ENCODE results near the gene SOX1.

Gene SOX1

DNA sequence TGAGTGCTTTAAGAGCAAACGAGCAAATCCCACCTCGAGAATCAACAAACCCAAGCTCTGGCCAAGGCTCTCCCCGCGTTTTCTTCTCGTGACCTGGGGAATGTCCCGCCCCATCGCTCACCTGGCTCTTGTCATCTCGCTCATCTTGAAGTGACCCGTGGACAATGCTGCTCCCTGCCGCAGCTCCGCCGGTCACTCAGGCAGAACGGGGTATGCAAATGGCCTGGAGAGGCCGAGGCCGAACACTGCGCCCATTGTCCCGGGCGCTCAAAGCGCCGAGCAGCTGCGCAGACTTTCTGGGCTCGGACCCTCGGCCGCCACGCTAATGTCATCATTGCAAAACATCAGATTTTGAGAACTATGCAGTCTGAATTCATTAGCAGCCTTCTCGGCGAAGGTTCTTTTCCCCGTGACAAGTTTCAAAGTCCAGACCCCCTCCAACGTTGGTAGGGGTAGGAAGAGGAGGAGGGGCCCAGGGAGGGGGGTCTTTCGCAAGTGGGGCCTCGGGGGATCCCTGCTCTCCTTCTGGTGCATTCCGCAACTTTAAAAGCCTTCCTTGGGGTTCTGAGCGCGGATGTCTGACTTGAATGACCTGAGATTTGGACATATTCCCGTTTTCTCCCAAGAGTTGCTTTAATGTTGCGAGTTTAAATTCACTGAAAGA lies 39.7 kb downstream of the SOX1 start:
- DNase-seq (ENCODE audit: low read depth in 2 of 2): no peak

DNA sequence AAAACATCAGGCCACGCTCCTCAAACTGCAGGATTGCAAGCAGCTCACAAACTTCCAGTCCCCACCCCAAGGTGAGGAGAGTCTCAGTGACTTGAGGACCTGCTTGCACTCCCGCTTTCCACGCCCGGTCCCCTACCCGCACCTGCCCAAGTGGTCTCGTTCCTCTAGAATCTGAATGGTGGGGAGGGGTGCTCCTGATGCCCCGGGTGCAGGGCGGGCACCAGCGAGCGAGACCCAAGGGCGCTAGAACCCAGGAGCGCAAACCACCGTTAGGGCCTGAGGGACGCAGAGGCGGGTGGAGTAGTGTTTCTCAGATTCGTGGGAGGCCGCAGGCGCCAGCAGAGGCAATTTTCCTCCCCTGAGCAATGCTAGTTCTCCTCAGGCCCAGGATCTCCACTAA lies 40.3 kb downstream of the SOX1 start:
- no peak for DNase-seq (ENCODE audit: low read depth in 2 of 2)

DNA sequence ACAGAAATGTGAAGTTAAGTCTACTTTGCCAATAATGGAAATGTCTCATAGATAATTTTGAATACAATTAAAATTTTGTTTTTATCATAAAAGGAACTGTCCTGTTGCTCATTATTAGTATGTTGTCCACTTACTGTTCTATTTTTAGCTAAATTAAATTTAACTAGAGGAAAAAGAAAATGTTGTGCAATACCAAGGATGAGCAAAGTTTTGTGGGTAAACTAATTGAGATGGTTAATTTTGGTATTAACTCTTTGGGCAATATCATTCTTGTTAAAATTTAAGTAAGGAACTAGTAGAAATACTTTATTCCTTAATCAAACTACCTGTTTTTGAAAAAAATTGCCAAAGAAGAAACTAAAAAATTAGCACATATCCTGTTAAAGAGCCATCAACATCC lies 43.5 kb downstream of the SOX1 start:
- DNase-seq (ENCODE audit: low read depth in 2 of 2): no peak

DNA sequence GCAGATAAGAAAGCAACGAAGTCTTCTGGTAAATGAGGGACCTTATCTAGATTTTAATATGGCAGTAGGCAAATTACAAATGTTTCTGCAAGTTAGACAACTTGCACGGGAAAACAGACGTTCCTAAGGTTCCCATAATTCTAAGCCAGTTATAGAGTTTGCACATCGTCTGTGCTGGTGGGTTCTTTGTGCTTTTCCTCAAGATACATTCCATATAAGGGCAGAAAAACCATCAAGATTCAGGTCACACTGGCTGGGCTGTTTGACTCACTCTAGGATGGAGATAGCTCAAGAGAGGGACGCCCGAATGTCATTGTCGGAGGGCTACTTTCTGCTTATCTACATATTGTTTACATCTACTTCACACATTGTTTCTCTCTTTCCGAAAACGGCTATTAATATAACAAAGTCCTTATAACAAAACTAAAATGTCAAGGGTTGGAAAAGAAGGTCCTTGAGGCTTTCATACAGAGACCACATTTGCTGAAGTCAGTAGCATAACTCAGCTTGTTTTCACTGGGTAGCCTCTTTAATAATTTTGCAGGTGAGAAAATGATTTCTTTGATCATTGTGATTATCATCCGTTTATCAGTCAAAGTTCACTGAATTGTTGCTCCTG lies 44.4 kb downstream of the SOX1 start:
- DNase-seq (ENCODE audit: low read depth in 2 of 2): no peak

DNA sequence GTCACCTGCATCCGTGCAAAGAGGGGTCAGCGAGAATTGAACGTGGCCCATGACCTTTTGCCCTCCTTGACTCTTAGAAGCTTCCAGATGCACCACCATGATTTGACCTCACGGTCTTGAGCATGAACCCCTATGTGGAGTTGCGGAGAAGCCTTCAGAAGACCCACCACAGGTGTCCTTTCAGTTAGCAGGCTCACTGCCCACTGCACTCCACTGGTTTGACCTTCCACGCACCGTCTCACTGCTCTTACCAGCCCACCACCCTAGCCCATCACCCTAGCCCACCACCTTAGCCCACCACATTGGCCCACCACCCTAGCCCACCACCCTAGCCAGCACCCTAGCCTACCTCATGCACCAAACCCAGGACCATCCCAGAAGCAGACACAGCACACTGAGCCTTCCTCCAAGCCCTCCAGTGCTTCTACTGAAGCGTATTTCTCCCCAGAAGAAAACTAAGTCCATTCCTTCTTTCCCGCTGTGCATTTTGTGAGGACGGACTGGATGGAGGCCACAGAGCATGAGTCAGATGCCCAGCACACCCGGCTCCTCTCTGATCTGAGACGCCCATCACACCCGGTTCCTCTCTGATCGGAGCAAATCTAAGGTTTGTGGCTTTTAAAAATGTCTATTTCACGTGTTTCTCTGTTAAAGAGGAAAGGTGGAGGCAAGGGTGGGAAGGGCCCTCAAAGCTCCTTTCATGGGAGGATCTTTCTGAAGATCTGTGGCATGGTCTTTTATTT lies 45.8 kb downstream of the SOX1 start:
- no peak for DNase-seq (ENCODE audit: low read depth in 2 of 2)

DNA sequence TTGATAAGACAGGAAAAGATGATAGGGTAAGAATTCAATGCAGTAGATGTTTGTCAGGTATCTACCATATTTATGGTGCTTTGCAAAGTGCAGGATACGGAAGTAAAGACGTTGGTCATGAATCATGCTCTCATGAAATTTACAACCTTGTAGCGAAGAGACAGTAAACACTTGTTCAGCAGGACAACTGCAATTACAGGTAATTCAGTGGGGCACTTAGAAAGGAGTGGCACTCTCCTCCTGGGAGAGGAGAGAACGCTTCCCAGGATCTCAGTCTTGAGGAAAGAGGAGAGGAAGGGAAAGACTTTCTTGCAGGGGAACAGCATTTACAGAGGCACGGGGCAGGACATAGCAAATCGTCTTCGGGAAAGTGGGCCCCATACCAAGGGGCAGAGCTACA lies 46.4 kb downstream of the SOX1 start:
- DNase-seq (ENCODE audit: low read depth in 2 of 2): no peak

DNA sequence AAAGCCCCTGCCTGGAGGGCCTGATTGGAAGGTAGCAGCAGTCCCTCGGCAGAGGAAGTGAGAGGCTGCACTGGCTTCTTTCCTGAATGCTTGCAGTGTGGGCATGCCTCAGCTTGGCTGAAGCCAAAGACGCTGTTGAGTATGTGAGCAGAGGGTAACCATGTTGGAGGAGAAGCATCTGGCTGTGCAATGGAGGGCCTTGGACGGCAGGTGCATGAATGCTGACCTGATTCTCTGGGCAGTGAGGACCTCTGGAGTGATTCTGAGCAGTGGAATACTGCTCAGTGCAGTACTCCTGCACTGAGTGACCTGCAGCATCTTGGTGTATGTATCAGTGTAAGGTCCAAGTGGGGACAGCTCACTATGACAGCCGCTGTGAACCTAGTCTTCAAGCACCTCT lies 46.9 kb downstream of the SOX1 start:
- no peak for DNase-seq (ENCODE audit: low read depth in 2 of 2)

DNA sequence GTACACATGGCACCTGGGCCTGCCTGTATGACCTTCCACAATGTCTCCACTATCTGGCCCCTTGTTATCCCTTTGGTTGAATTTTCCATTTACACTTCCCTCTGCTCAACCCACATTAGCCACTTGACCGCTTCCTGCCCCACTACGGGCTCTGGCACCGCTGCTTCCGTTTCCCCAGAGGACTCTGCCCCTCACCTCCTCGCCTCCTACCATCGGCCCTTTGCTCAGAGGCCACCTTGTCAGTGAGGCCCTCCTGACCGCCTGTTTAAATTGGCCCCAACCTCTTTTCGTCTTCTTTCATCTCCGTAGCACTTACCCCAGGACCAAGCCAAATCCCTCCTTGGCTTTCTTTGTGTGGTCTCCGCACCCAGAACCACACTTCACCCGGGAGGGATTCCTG lies 47.4 kb downstream of the SOX1 start:
- no peak for DNase-seq (ENCODE audit: low read depth in 2 of 2)

DNA sequence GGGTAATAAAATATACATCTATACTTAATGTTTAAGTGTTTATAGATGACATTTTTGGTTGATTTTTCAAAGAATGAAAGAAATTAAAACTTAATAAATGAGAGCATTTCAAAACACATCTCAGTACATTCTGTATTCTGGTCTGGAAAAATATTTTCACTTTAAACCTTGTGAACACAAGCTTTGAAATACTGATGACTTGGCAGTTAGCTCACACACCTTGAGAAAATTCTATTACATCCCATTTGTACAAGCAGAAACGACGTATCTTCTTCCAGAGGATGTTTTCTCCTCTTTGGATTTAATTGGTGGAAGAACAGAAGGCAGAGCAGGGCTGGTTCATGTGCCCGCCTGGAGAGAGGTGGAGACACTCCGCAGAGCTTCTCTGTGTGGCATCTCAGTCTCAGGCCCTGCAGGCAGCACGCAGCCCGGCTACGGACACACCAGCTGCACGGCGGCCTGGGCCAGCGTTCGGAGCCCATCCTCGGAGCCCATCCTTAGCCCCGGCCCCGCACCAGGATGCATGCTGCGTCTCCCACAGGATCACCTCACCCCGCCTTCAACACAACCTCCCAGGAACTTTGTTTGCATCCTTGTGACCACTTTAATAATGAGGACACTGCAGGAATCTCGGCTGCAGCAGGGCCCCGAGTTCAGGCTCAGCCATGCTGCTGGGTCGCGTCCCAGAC lies 48.6 kb downstream of the SOX1 start:
- no peak for DNase-seq (ENCODE audit: low read depth in 2 of 2)

DNA sequence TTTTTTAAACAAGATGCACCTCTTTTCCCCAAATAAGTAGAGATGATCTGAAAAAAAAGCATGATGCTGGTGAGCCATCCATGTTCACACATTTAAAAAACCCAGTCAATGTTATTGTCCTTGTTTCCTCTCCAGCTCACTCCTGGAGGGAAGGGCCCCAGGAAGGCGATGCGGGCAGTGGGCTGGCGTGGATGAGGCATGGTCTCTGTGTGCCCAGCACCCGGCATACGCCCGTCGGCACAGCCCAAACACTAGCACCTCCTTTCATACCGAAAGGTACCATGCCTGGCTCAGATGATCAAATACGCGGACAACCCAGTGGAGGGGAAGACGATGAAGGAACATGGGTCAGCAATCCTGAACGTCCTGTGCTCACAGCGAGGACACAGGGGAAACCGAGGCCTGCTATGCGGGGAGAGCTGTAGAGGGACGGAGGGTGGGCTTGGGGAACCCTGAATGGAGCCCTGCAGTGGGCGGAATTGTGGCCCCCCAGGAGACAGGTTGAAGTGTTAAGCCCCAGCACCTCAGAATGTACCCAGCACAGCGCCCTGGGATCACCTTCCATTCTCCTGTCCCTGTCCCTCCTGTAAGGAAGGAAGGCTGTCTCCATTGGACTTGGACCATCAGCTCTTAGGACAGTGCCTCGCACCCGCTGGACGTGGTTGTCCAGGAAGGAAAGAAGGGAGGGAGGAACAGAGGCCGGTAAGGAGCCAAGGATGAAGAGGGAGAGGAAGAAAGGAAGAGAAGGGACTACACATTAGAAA lies 49.4 kb downstream of the SOX1 start:
- DNase-seq (ENCODE audit: low read depth in 2 of 2): no peak

DNA sequence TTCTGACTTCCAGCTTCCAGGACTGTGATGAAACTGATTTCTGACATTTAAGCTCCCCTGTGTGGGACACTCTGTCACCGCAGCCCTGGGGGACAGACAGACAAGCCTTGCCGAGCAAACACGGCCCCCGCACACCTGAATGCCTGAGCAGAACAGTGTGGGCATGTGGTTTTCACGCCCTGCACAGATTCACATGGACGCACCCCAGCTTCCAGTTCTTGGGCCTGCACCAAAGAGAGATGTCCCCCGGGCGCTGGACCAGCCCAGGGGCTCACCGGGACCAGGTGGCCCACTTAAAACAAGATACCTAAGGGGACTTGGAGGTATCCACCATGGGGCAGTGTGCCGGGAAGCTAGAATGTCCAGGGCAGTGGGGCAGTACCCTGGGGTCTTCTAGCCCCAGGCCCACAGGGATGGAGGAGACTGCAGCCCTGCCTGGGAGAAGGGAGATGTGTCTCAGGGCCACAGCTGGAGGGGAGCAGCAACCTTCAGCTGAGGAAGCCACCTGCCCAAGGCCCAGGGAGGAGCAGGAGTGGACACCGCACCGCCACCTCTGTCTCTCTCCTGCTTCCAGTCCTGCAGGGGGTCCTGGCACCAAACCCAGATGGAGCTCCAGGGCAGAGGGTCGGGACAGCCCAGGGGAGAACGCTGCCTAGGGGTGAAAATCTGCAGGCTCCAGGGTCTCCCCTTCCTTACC lies 50.5 kb downstream of the SOX1 start:
- DNase-seq (ENCODE audit: low read depth in 2 of 2): no peak

DNA sequence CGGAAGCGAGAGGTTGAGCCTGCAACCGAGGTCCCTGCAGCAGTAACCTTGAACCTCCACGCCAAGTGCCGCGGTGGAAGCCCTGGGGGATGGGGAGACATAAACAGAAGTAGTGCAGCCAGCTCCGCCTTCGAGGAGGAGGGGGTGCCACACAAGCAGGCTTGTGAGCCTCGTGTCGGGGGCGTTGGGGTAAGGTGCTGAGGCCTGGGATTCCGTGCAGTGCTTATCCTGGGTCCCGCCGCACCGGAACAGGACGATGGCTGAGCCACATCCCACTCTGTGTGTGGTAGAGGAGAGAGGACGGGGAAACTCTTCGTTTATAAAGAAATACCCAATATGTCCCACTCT lies 51.0 kb downstream of the SOX1 start:
- DNase-seq (ENCODE audit: low read depth in 2 of 2): no peak

DNA sequence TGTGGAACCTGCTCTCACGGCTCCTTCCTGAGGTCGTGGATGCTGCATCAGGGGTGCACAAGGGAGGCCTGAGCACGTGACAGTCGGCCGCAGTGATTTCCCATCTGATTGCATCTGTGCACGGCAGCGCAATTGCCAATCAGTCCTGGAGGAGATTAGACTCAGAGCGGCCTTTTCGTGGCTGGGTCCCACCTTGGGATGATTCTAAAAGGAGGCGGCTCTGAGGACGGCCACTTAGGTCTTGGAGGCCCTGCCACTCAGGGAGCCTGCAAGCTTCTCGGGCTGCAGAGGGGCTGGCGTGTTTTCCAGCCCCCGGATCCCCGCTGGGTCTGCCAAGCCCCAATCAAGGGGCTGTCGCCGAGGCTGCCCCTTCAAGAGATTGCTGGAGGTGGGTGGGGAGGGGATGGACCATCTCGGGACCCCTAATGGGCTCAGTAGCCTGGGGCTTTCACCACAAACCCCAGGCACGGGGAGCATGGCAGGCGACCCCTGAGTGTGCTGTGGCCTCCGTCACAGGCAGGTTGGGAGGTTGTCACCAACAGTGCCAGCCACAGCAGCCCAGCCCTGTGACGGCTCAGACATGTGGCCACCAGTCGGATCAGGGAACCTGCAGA lies 51.6 kb downstream of the SOX1 start:
- DNase-seq (ENCODE audit: low read depth in 2 of 2): no peak

DNA sequence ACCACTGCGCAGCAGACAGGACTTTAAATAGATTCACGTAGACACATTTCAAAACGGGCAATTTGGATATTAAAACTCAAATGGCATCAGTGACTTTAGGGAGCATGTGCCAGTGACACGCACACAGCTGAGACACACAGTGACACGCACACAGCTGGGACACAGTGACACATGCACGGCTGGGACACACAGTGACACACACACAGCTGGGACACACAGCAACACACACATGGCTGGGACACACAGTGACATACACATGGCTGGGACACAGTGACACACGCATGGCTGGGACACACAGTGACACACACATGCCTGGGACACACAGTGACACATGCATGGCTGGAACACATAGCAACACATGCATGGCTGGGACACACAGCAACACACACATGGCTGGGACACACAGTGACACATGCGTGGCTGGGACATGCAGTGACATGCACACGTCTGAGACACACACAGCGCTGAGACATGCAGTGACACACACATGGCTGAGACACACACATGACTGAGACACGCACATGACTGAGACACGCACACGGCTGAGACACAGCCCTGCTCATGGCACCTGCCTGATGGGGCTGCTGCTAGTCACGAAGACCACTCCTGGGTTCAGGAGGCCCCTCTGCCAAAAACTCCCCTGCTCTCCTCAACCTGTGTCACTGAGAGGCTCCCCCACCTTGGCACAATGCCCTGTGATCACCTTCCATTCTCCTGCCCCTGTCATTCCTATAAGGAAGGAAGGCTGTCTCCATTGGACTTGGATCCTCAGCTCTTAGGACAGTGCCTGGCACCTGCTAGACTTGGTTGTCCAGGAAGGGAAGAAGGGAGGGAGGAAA lies 52.5 kb downstream of the SOX1 start:
- no peak for DNase-seq (ENCODE audit: low read depth in 2 of 2)

DNA sequence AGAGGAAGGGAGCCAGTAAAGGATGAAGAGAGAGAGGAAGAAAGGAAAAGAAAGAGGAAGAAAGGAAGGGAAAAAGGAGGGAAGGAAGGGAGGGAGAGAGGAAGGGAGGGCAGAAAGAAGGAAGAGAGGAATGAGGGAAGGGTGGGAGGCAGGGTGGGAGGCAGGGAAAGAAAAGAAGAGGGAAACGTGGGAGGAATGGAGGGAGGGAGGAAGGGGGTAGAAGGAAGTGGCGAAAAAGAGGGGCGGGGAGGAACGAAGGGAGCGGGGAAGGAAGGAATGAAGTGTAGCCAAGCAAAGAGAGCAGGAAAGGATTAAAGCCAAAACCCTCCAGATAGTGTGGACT lies 53.1 kb downstream of the SOX1 start:
- DNase-seq (ENCODE audit: low read depth in 2 of 2): no peak
